Fibroblast of lung (primary cell): ENCODE data around the gene COLQ.

Source experiments
- CTCF ChIP-seq, 2 donors: IDR thresholded peaks in 1 of 2; conservative IDR thresholded peaks in 1 of 2; 1 replicate in 1 of 2; 2 replicates in 1 of 2; pipeline ENCODE4 v1.5.1; 2011 to 2012; ENCODE audit warnings: low read length in 2 of 2, control low read depth in 1 of 2, inconsistent platforms in 1 of 2, low read depth in 1 of 2, mild to moderate bottlenecking in 1 of 2
- EZH2 ChIP-seq: IDR thresholded peaks from 2 replicates; pipeline ENCODE4 v1.5.1; 2012; ENCODE audit warnings: low read length, control low read depth, mild to moderate bottlenecking; ENCODE audit errors: missing control alignments

GRCh38 chr3:15528854-15529537, 7.5 kb upstream of the COLQ start:
- TF ChIP-seq CTCF (conservative IDR thresholded peaks at IDR 0.05 in 1 of 2, IDR thresholded peaks at IDR 0.05 in 1 of 2; ENCODE audit: low read depth in 1 of 2, low read length in 2 of 2) (no peak), EZH2 (no peak)
